ENCODE results near the gene PUSL1.

The PUSL1 gene

GRCh38 chr1:1291023-1291528 lies 17.3 kb upstream of the PUSL1 start:
- peaks cover 0 to 25% (median 7%) of the 10 kb centered on the region in 4 donors for H3K4me1 ChIP-seq
- H3K27ac ChIP-seq, result no peak overlapping the region
- no peak for TF ChIP-seq CTCF (IDR thresholded peaks at IDR 0.05)
- H3K36me3 ChIP-seq, result peaks cover 0 to 29% (median 14%) of the 10 kb centered on the region in 3 donors
- intact Hi-C loops (cut with DNase I; ENCODE audit: low total_unique reads), result loop anchor here (5.0 kb wide), 1 partner anchor 169 kb away; no protein-coding TSS in a partner anchor
- H3K9me3 ChIP-seq, result no peaks in the 10 kb centered on the region
- peaks cover 0 to 35% of the 10 kb centered on the region in 2 donors for H3K27me3 ChIP-seq
- DNase-seq, result no peak
- H3K4me3 ChIP-seq, result no peak overlapping the region

GRCh38 chr1:1291548-1292441 lies 16.6 kb upstream of the PUSL1 start:
- Histone ChIP-seq H3K4me1 (peaks cover 0 to 25% (median 7%) of the 10 kb centered on the region in 4 donors), H3K4me3 (no peak overlapping the region), H3K36me3 (peaks cover 0 to 36% (median 21%) of the 10 kb centered on the region in 3 donors), H3K9me3 (no peaks in the 10 kb centered on the region), H3K27ac (no peak overlapping the region), H3K27me3 (peaks cover 0 to 28% of the 10 kb centered on the region in 2 donors)
- DNase-seq, result peak in 1 of 2 donors; percentile 44
- intact Hi-C loops (cut with DNase I; ENCODE audit: low total_unique reads), result loop anchor here (5.0 kb wide), 1 partner anchor 169 kb away; no protein-coding TSS in a partner anchor
- TF ChIP-seq CTCF (IDR thresholded peaks at IDR 0.05), result peak; percentile 51 to 59

- no peak overlapping the region for H3K4me3 ChIP-seq
- no peak for TF ChIP-seq CTCF (IDR thresholded peaks at IDR 0.05)
- no peak overlapping the region for H3K27ac ChIP-seq
- no peak for DNase-seq
- intact Hi-C loops (cut with DNase I; ENCODE audit: low total_unique reads), result loop anchor here (5.0 kb wide), 1 partner anchor 170 kb away; no protein-coding TSS in a partner anchor
- H3K36me3 ChIP-seq, result peaks cover 0 to 39% (median 24%) of the 10 kb centered on the region in 3 donors
- peaks cover 0 to 25% (median 7%) of the 10 kb centered on the region in 4 donors for H3K4me1 ChIP-seq
- no peaks in the 10 kb centered on the region for H3K9me3 ChIP-seq
- H3K27me3 ChIP-seq, result peaks cover 0 to 22% of the 10 kb centered on the region in 2 donors
These were observed 16.0 kb upstream of the PUSL1 start for GRCh38 chr1:1292442-1292779.

- H3K9me3 ChIP-seq, result no peaks in the 10 kb centered on the region
- no peak for DNase-seq
- intact Hi-C loops (cut with DNase I; ENCODE audit: low total_unique reads), result loop anchor here (5.0 kb wide), 1 partner anchor 171 kb away; no protein-coding TSS in a partner anchor
- no peak overlapping the region for H3K4me3 ChIP-seq
- no peak overlapping the region for H3K27ac ChIP-seq
- peaks cover 3 to 43% (median 28%) of the 10 kb centered on the region in 3 donors for H3K36me3 ChIP-seq
- TF ChIP-seq CTCF (IDR thresholded peaks at IDR 0.05), result no peak
- H3K27me3 ChIP-seq, result peaks cover 0 to 18% of the 10 kb centered on the region in 2 donors
- peaks cover 0 to 25% (median 7%) of the 10 kb centered on the region in 4 donors for H3K4me1 ChIP-seq
These were observed 15.5 kb upstream of the PUSL1 start for GRCh38 chr1:1292851-1293250.

- no peaks in the 10 kb centered on the region for H3K9me3 ChIP-seq
- no peak overlapping the region for H3K27ac ChIP-seq
- no peak for DNase-seq
- intact Hi-C loops (cut with DNase I; ENCODE audit: low total_unique reads), result loop anchor here (5.0 kb wide), 1 partner anchor 171 kb away; no protein-coding TSS in a partner anchor
- peaks cover 3 to 48% (median 28%) of the 10 kb centered on the region in 3 donors for H3K36me3 ChIP-seq
- no peak overlapping the region for H3K4me3 ChIP-seq
- no peak for TF ChIP-seq CTCF (IDR thresholded peaks at IDR 0.05)
- H3K27me3 ChIP-seq, result peaks cover 0 to 16% of the 10 kb centered on the region in 2 donors
- peaks cover 0 to 25% (median 7%) of the 10 kb centered on the region in 4 donors for H3K4me1 ChIP-seq
These were observed 14.8 kb upstream of the PUSL1 start for GRCh38 chr1:1293263-1294249.

Data from tibial artery (tissue), 4 donors.